C4-2B (cell line): ENCODE results near the gene GBE1.

ENCODE experiments used
- ZFX ChIP-seq: fragments of 450-650 bp; IDR thresholded peaks from 2 replicates; pipeline ENCODE4 v1.6.1; 2017
- TF ChIP-seq, protein P1 (sequence below): fragments of 450-650 bp; conservative IDR thresholded peaks from 2 replicates; pipeline ENCODE4 v1.5.1; 2017; ENCODE audit warnings: mild to moderate bottlenecking

DNA sequence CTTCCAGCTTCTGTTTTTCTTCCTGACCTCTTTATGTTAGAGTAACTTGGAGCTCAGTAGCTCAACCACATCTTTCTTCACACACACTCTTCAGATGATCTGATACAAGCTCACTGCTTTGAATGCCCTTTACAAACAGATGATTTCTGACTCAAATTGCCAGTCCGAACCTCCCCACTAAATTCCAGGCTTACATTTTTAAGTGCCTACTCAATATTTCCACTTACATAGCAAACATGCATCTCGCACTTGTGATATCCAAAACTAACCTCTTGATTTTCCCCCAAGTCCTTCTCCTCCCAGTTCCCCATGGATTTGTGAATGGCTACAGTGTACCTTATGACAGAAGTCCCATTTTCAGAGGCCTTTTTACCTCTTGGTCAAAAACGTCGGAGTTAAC, 139.1 kb downstream of the GBE1 start:
- no peak for TF ChIP-seq ZFX
- TF ChIP-seq, protein P1, sequence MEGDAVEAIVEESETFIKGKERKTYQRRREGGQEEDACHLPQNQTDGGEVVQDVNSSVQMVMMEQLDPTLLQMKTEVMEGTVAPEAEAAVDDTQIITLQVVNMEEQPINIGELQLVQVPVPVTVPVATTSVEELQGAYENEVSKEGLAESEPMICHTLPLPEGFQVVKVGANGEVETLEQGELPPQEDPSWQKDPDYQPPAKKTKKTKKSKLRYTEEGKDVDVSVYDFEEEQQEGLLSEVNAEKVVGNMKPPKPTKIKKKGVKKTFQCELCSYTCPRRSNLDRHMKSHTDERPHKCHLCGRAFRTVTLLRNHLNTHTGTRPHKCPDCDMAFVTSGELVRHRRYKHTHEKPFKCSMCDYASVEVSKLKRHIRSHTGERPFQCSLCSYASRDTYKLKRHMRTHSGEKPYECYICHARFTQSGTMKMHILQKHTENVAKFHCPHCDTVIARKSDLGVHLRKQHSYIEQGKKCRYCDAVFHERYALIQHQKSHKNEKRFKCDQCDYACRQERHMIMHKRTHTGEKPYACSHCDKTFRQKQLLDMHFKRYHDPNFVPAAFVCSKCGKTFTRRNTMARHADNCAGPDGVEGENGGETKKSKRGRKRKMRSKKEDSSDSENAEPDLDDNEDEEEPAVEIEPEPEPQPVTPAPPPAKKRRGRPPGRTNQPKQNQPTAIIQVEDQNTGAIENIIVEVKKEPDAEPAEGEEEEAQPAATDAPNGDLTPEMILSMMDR, result no peak
